Endodermal cell (in vitro differentiated cells): Measurements from ENCODE around the gene NTRK2. TPM values are rescaled to one million over a fixed set of nuclear protein-coding genes. Genes with fewer than 3 reads are reported as not detected.

ENCODE experiments used
- DNase-seq: peaks from one replicate; pipeline ENCODE4 v3.0.0-alpha.2; 2017
- H3K27ac ChIP-seq: 2 replicates; pipeline ENCODE4 v1.5.1; 2013; ENCODE audit warnings: mild to moderate bottlenecking, low read depth, low read length, moderate library complexity
- H3K27me3 ChIP-seq: 2 replicates; pipeline ENCODE4 v1.6.1; 2013; ENCODE audit warnings: mild to moderate bottlenecking, low read length, moderate library complexity; ENCODE audit not compliant: insufficient read depth, control insufficient read depth, poor library complexity, severe bottlenecking
- H3K36me3 ChIP-seq: 2 replicates; pipeline ENCODE4 v1.7.0; 2013; ENCODE audit warnings: mild to moderate bottlenecking, low read length, moderate library complexity; ENCODE audit not compliant: control insufficient read depth, insufficient read depth
- H3K4me1 ChIP-seq: one replicate; pipeline ENCODE4 v1.7.0; 2013; ENCODE audit warnings: low read length; ENCODE audit not compliant: control insufficient read depth, insufficient read depth
- H3K4me3 ChIP-seq: 2 replicates; pipeline ENCODE4 v1.5.1; 2013; ENCODE audit warnings: mild to moderate bottlenecking, low read length, moderate library complexity
- H3K9ac ChIP-seq: 2 replicates; pipeline ENCODE4 v1.6.1; 2013; ENCODE audit warnings: mild to moderate bottlenecking, low read length, moderate library complexity; ENCODE audit not compliant: poor library complexity, severe bottlenecking; ENCODE audit errors: extremely low read depth
- H3K9me3 ChIP-seq: 2 replicates; pipeline ENCODE4 v1.6.1; 2013; ENCODE audit warnings: mild to moderate bottlenecking, low read length, moderate library complexity; ENCODE audit not compliant: control insufficient read depth
- H3K27ac Mint-ChIP-seq: 2 replicates; pipeline ENCODE4 v1.8.0; 2020; ENCODE audit warnings: mixed read lengths
- H3K27me3 Mint-ChIP-seq: 2 replicates; pipeline ENCODE4 v1.8.0; 2021; ENCODE audit warnings: mild to moderate bottlenecking, mixed read lengths; ENCODE audit not compliant: insufficient read depth
- H3K36me3 Mint-ChIP-seq: 2 replicates; pipeline ENCODE4 v1.8.0; 2020; ENCODE audit warnings: low read depth, mixed read lengths
- H3K4me1 Mint-ChIP-seq: 2 replicates; pipeline ENCODE4 v1.8.0; 2020; ENCODE audit warnings: mixed read lengths
- H3K4me3 Mint-ChIP-seq: 2 replicates; pipeline ENCODE4 v1.8.0; 2020; ENCODE audit warnings: mild to moderate bottlenecking, moderate library complexity, mixed read lengths
- H3K9me3 Mint-ChIP-seq: 2 replicates; pipeline ENCODE4 v1.8.0; 2020; ENCODE audit warnings: mild to moderate bottlenecking, mixed read lengths
- WGBS, 2 experiments: methylation state at CpG; one replicate each; pipeline versions ENCODE4 v1.1.5 to v1.1.7; 2013; ENCODE audit warnings: missing lambda C conversion rate in 2 of 2, mixed read lengths in 1 of 2; ENCODE audit not compliant: insufficient coverage in 1 of 2, insufficient read length in 1 of 2; 5-methylcytosine and 5-hydroxymethylcytosine counted together
- total RNA-seq, 2 donors: library from RNA; stranded (reverse); fragmentation: NEBNext Ultra II Directional in 1 of 2; extraction: Animal tissue kit (Norgen Biotek cat#: 25700) in 1 of 2; gene quantifications; 2 replicates in 1 of 2; 3 replicates in 1 of 2; pipeline ENCODE4 v1.2.1, GENCODE V29; 2021
- TF ChIP-seq, protein P1 (sequence below): fragments of 200-600 bp; sonication (generic); conservative IDR thresholded peaks from 2 replicates; pipeline ENCODE4 v1.5.0; 2021; ENCODE audit warnings: antibody characterized with exemption, mild to moderate bottlenecking

Gene NTRK2
- total RNA-seq, 2 donors from 2014 or later, result 0.09 to 0.18 TPM

DNA sequence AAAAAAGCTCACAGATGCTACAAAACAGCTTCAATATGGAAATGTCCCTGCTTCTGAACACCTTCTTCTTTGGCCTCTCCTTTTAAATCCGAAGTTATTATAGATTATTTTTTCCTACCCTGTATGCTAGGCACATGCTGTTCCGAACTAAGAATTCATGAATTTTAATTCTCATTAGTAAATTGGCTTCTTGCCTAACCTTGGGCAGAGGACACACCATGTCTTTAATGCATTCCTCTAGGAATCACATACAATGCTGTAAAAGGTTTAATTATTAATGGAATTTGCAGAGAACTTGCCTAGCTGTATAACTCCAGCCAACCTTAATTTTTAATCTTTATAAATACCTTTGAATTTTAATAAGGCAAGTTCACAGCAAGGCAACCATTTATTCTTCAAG is 234.4 kb downstream of the NTRK2 start:
- Histone ChIP-seq H3K27me3 (no peaks in the 10 kb centered on the region), H3K4me3 (no peak overlapping the region), H3K4me1 (peaks cover 8% of the 10 kb centered on the region), H3K9ac (no peak overlapping the region), H3K27ac (no peak overlapping the region), H3K9me3 (no peaks in the 10 kb centered on the region), H3K36me3 (no peaks in the 10 kb centered on the region)
- peaks cover 7% of the 10 kb centered on the region for H3K4me1 Mint-ChIP-seq
- H3K27ac Mint-ChIP-seq, result no peak overlapping the region
- TF ChIP-seq, protein P1, sequence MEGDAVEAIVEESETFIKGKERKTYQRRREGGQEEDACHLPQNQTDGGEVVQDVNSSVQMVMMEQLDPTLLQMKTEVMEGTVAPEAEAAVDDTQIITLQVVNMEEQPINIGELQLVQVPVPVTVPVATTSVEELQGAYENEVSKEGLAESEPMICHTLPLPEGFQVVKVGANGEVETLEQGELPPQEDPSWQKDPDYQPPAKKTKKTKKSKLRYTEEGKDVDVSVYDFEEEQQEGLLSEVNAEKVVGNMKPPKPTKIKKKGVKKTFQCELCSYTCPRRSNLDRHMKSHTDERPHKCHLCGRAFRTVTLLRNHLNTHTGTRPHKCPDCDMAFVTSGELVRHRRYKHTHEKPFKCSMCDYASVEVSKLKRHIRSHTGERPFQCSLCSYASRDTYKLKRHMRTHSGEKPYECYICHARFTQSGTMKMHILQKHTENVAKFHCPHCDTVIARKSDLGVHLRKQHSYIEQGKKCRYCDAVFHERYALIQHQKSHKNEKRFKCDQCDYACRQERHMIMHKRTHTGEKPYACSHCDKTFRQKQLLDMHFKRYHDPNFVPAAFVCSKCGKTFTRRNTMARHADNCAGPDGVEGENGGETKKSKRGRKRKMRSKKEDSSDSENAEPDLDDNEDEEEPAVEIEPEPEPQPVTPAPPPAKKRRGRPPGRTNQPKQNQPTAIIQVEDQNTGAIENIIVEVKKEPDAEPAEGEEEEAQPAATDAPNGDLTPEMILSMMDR, result no peak
- DNase-seq, result no peak
- no peaks in the 10 kb centered on the region for H3K9me3 Mint-ChIP-seq
- no peaks in the 10 kb centered on the region for H3K36me3 Mint-ChIP-seq
- H3K27me3 Mint-ChIP-seq, result no peaks in the 10 kb centered on the region
- 80 to 88% methylated on average over 1 to 2 of the region's 2 CpGs for WGBS, 2 experiments
- H3K4me3 Mint-ChIP-seq, result no peak overlapping the region

DNA sequence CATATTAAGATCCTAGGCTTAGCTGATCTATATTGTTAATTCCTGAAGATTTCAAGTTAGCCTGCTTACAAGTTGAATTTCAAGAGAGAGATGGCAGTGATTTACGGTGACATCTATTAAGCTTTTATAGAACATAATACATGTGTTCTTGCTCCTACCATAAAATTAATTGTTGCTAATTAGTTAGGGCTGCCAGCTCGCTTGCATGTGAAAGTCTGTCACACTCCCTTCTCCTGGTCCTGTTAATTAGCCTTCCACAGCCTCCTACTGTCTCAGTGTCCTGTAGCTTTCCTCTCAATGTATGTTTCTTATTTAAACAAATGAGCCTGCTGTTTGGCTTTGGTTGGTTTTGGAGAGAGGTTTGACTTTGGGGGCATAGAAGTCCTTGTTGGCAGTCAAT is 247.2 kb downstream of the NTRK2 start:
- H3K9ac ChIP-seq, result no peak overlapping the region
- TF ChIP-seq, protein P1, result no peak
- no peaks in the 10 kb centered on the region for H3K9me3 Mint-ChIP-seq
- H3K4me3 Mint-ChIP-seq, result no peak overlapping the region
- no peaks in the 10 kb centered on the region for H3K9me3 ChIP-seq
- H3K4me3 ChIP-seq, result no peak overlapping the region
- H3K4me1 ChIP-seq, result no peaks in the 10 kb centered on the region
- 84% methylated on average over 2 of the region's 2 CpGs; no CpG with 5 or more reads in 1 of the 2 experiments for WGBS, 2 experiments
- DNase-seq, result no peak
- H3K36me3 Mint-ChIP-seq, result no peaks in the 10 kb centered on the region
- H3K27ac ChIP-seq, result no peak overlapping the region
- H3K4me1 Mint-ChIP-seq, result no peaks in the 10 kb centered on the region
- H3K27me3 ChIP-seq, result no peaks in the 10 kb centered on the region
- no peaks in the 10 kb centered on the region for H3K36me3 ChIP-seq
- no peak overlapping the region for H3K27ac Mint-ChIP-seq
- H3K27me3 Mint-ChIP-seq, result no peaks in the 10 kb centered on the region

DNA sequence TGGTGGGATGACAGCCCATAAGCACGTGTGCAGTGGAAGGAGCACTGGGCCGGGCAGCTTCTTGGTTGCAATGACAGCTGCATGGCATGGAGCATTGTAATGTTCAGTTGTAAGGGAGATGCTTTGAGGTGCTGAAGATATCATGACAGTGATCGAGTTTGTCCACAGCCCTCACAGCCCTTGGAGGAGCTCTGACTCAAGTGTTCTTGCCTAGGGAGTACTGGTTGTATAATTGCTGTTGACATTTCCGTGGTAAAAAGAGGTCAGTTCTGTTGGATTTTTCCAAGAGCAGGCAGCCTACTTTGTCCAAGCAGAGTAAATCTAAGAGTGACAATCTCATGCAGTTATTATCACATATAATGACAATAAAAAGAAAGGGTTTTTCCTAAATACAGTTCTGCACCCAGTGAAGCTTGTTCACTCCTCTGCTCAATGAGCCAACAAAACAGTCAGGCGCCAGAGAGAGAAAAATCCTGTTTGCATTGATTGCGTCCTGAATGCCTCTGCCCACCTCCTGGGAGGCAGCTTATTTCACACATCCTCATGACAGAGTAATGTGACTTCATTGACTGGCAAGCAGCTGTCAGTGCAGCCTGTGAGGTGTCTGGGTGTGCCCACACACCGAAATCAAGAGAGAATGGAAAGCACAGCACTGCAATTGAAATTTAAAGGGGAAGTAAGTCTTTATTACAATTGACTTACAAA is 248.0 kb downstream of the NTRK2 start:
- TF ChIP-seq, protein P1, result no peak
- Histone ChIP-seq H3K4me1 (no peaks in the 10 kb centered on the region), H3K9me3 (no peaks in the 10 kb centered on the region), H3K4me3 (no peak overlapping the region), H3K36me3 (no peaks in the 10 kb centered on the region), H3K27ac (no peak overlapping the region), H3K9ac (no peak overlapping the region), H3K27me3 (no peaks in the 10 kb centered on the region)
- Mint-ChIP-seq H3K27me3 (no peaks in the 10 kb centered on the region), H3K27ac (no peak overlapping the region), H3K4me1 (no peaks in the 10 kb centered on the region), H3K4me3 (no peak overlapping the region), H3K9me3 (no peaks in the 10 kb centered on the region), H3K36me3 (no peaks in the 10 kb centered on the region)
- 69 to 70% methylated on average over 5 to 7 of the region's 7 CpGs for WGBS, 2 experiments
- DNase-seq, result no peak
